DND-41 (cell line): ENCODE measurements around the gene SYT15.
"Not testable (repeated sequence)": the region's sequence is repeated elsewhere in the genome, so short reads cannot be mapped to it uniquely, and the experiment has no call there.

Experiments used
- CTCF ChIP-seq: IDR thresholded peaks from 2 replicates; pipeline ENCODE4 v1.5.1; 2012; ENCODE audit warnings: borderline replicate concordance, low read length, moderate library complexity, mild to moderate bottlenecking; ENCODE audit not compliant: poor library complexity, severe bottlenecking; ENCODE audit errors: extremely low read depth
- EZH2 ChIP-seq: IDR thresholded peaks from 3 replicates; pipeline ENCODE4 v1.6.1; 2012; ENCODE audit warnings: borderline replicate concordance, low read depth, mild to moderate bottlenecking, moderate library complexity, low read length, inconsistent platforms; ENCODE audit not compliant: severe bottlenecking

DNA sequence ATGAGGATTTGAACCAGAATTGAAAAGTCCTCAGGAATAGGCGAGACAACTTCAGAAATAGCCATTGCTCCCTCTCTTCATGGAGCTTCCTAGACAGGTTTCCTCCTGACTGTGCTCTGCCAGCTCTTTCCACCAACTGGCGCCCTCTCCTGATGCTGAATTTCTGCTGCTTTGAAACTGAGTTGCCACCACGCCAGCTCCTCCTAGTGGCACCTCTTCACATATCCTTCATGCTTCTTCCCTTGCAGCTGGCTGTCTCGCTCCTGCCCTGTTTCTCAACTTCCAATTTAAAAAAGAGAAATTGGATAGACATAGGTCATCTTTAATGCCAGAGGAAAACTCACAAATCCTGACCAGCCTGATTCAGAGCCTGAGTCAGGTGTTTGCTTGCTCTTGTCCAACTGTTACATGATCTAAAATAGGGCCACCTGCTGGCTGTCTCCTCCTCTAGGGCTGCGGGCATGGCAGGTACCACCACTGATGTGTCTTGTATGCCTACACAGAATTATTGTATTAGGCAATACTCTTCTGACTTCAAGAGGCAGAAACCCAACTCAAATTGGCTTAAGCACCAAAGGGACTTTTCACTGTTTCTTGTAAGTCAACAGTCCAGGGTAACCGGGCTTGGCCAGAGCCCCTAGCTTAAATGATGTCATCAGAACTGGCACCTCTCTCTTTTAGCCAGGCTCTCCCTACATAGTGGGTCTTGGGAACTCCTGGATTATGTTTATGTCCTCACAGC, 13.2 kb upstream of the SYT15 start:
- TF ChIP-seq CTCF = peak; percentile 73
- TF ChIP-seq EZH2 = not testable (repeated sequence)
